ENCODE data around the gene ARHGAP28. TPM values are rescaled to one million over a fixed set of nuclear protein-coding genes. Genes with fewer than 3 reads are reported as not detected.

The ARHGAP28 gene
- total RNA-seq, 1 donor from 2014 or later = 2.2 TPM

GRCh38 chr18:6962571-6963451, 233.3 kb downstream of the ARHGAP28 start:
- DNase-seq (ENCODE audit: low read depth) = no peak
- TF ChIP-seq CTCF (conservative IDR thresholded peaks at IDR 0.05; ENCODE audit: low read depth, low read length) = no peak
- H3K4me3 ChIP-seq (ENCODE audit: low read depth, low read length) = no peak overlapping the region

- no peak for TF ChIP-seq CTCF (conservative IDR thresholded peaks at IDR 0.05; ENCODE audit: low read depth, low read length)
- peak; percentile 32 for DNase-seq (ENCODE audit: low read depth)
- no peak overlapping the region for H3K4me3 ChIP-seq (ENCODE audit: low read depth, low read length)
Observed at GRCh38 chr18:6963452-6964097, 234.1 kb downstream of the ARHGAP28 start.
